Neuron (in vitro differentiated cells): ENCODE measurements around the gene LPCAT1.

Source experiments
- H2AFZ ChIP-seq: one replicate; pipeline ENCODE4 v1.6.1; 2013; ENCODE audit warnings: low read depth, mild to moderate bottlenecking, inconsistent platforms, low read length, moderate library complexity
- H3K27me3 ChIP-seq: one replicate; pipeline ENCODE4 v1.6.1; 2013; ENCODE audit warnings: low read length; ENCODE audit not compliant: insufficient read depth
- H3K36me3 ChIP-seq: one replicate; pipeline ENCODE4 v1.6.1; 2013; ENCODE audit warnings: low read length; ENCODE audit not compliant: insufficient read depth
- H3K4me1 ChIP-seq: one replicate; pipeline ENCODE4 v1.6.1; 2013; ENCODE audit warnings: low read length; ENCODE audit not compliant: insufficient read depth
- H3K4me3 ChIP-seq: 2 replicates; pipeline ENCODE4 v1.5.1; 2013; ENCODE audit warnings: mild to moderate bottlenecking, low read length, moderate library complexity
- H3K9me3 ChIP-seq: one replicate; pipeline ENCODE4 v1.6.1; 2013; ENCODE audit warnings: low read length

The LPCAT1 gene

DNA sequence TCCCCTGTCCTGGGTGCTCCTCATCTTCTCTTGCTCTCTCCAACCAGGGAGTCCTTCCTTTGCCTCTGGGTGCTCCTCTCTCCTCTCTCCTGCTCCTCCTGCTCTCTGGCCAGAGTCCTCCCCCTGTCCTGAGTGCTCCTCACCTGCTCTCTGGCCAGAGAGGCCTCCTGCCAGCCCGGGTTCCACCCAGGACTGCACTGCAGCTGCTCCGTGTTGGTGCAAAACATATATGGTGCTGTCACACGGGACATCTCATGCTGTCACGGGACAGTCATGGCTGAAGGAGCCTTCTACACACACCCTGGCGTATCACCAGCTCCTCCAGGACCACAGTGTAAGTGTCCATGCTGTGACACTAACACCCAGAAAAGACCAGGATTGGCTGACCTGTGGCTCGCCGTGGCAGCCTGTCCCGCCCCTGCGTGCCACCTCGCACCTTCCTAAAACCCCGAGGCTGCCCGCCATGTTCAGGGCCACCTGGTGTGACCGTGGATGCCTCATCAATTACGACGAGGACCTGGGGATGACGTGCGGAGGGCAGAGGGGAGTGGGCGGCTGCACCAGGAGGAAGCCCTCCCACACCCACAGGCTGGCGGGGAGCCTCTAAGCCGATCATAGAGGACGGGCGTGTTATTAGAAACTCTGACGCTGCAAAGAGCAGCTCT is 50.7 kb downstream of the LPCAT1 start:
- no peaks in the 10 kb centered on the region for H3K27me3 ChIP-seq
- no peak overlapping the region for H2AFZ ChIP-seq
- peaks cover 34% of the 10 kb centered on the region for H3K36me3 ChIP-seq
- no peaks in the 10 kb centered on the region for H3K9me3 ChIP-seq
- peaks cover 9% of the 10 kb centered on the region for H3K4me1 ChIP-seq
- H3K4me3 ChIP-seq: no peak overlapping the region

DNA sequence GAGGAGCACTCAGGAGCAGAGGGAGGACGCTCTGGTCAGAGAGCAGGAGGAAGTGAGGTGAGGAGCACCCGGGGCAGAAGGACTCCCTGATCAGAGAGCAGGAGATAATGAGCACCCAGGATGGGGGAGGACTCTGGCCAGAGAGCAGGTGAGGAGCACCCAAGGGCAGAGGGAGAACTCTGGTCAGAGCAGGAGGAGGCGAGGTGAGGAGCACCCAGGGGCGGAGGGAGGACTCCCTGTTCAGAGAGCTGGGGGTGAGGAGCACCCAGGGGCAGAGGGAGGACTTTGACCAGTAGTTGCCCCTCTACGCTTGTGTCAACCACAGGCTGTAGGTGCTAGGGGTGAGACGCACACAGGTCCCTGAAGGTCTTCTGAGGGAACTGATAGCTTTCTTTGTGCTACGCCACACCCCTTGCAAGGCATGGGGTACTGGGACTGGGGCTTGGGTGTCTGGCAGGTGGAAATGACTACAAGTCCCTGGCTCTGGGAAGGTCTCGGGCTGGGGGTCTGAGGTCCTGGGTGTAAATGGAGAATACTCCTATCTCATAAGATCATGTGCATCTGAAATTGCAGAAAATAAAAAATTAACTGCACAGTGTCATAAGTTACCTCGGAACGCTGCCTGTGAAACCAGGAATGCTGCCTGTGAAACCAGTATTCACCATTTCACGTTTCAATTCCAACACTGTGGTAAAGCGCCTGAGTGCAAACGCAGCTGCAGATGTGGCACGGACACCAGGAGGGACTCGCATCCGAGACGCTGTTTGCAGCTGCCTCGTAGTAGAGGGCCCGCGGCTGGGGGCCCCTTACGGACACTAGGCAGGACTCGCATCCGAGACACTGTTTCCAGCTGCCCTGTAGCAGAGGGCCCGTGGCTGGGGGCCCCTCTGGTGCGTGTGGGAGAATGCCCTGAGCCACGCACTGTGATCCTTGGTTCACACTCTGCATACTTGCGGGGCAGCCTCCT is 51.5 kb downstream of the LPCAT1 start:
- no peak overlapping the region for H2AFZ ChIP-seq
- peaks cover 9% of the 10 kb centered on the region for H3K4me1 ChIP-seq
- H3K36me3 ChIP-seq: peaks cover 31% of the 10 kb centered on the region
- H3K9me3 ChIP-seq: no peaks in the 10 kb centered on the region
- H3K4me3 ChIP-seq: no peak overlapping the region
- H3K27me3 ChIP-seq: no peaks in the 10 kb centered on the region

DNA sequence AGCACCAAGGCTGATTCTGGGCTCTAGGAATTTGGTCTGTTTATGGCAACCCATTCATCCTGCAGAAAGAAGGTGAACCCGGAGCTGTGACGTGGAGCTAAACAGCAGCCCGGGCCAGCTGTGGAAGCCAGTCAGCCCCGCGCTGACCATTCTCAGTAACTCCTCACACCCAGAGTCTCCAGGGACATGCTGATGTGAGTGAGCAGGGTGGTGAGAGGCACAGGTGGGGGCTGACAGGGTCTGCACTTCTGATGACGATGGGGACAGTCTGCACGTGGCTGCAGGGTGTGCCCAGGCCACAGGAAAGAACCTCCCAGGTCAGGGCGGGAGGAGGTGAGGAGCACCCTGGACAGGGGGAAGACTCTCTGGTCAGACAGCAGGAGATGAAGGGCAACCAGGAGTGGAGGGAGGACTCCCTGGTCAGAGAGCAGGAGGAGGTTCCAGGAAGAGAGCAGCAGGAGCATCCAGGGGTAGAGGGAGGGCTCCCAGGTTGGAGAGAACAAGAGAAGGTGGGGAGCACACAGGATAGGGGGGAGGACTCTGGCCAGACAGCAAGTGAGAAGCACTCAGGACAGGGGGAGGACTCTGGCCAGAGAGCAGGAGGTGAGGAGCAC is 52.4 kb downstream of the LPCAT1 start:
- Histone ChIP-seq H3K4me3 (no peak overlapping the region), H3K4me1 (peaks cover 9% of the 10 kb centered on the region), H2AFZ (no peak overlapping the region)

DNA sequence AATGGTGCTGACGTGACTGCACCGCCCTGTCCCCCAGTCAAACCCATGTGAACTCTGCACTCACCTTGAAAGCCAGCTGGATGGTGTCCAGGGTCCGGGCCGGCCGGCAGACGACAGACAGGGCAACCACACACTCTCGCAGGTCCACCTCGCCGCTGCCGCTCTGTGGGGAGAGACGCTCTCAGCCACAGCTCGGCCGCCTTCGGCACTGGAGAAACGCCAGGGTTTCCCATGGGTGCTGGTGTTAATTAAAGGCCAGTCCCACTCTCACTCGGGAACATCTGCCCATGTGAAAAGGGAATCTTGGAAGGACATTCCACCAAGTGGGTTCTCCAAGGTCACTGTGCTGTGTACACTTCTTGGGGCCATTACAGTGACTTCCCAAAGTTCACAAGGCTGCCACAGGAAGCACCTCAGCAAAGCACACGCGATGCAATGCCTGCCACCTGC is 53.0 kb downstream of the LPCAT1 start:
- Histone ChIP-seq H3K4me3 (no peak overlapping the region), H3K36me3 (peaks cover 25% of the 10 kb centered on the region), H2AFZ (no peak overlapping the region), H3K4me1 (peaks cover 9% of the 10 kb centered on the region), H3K27me3 (no peaks in the 10 kb centered on the region), H3K9me3 (no peaks in the 10 kb centered on the region)

More for the DNA sequence above, 52.4 kb downstream of the LPCAT1 start:
- Histone ChIP-seq H3K27me3 (no peaks in the 10 kb centered on the region), H3K36me3 (peaks cover 26% of the 10 kb centered on the region), H3K9me3 (no peaks in the 10 kb centered on the region)

DNA sequence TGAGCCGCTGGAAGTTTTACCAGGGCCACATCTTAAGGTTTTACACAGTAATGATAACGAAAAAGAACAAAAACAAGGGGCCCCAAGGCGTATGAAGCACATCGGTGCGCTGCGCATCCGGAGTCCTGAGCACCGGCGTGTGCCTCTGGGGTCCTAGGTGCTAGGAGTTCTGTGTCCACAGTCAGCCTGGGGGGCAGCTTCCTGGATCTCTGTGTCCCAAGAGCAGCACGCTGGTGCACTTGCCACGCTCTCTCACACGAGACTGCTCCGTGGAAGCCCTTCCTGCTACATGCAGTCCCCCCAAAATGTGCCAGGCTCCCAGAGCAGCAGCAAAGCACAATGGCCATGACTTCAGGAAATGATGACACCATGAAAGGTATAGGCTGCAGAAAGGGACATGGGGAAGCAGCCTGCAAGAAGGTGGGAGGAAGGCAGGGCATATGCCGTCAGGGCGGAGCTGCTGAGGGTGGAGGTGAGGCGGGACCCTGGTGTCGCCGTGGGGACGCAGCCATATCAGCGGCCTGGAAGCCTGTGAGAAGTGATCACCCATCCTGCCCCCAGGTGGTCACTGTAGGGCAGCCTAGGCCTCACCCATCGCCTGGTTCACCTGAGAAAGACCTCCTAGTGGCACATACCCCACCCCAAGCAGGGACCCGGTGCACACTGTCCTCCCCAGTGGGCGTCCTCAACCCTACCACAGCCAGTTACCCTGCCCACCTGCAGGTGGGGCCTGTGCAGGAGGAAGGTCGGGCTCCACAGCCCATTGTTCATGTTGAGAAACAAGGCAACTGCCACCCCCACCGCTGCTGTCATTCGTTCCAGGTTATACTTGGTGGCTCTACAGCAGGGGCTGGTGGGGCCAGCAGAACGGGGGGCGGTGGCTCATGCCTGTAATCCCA is 54.9 kb downstream of the LPCAT1 start:
- no peak overlapping the region for H3K4me3 ChIP-seq
- no peaks in the 10 kb centered on the region for H3K27me3 ChIP-seq
- H2AFZ ChIP-seq: no peak overlapping the region
- H3K4me1 ChIP-seq: peaks cover 9% of the 10 kb centered on the region
- H3K36me3 ChIP-seq: peaks cover 28% of the 10 kb centered on the region
- H3K9me3 ChIP-seq: no peaks in the 10 kb centered on the region

DNA sequence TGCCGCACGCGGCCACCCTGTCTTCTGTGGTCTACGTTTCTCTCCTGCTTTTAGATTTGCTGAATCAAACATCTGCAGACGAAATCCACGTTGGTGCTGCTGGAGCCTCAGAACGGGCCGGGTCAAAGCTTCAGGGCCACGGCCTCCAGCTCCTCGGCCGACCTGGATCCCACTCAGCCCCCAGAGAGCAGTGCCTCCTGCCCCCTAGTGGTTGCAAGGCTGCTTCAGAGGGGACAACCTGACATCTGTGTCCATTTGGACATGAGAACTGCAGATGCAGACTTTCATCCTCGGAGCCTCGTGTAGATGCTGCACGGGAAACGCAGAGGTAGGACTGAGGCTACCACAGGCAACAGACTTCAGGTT is 55.5 kb downstream of the LPCAT1 start:
- Histone ChIP-seq H3K36me3 (peaks cover 26% of the 10 kb centered on the region), H3K4me1 (peaks cover 9% of the 10 kb centered on the region), H3K27me3 (no peaks in the 10 kb centered on the region)

DNA sequence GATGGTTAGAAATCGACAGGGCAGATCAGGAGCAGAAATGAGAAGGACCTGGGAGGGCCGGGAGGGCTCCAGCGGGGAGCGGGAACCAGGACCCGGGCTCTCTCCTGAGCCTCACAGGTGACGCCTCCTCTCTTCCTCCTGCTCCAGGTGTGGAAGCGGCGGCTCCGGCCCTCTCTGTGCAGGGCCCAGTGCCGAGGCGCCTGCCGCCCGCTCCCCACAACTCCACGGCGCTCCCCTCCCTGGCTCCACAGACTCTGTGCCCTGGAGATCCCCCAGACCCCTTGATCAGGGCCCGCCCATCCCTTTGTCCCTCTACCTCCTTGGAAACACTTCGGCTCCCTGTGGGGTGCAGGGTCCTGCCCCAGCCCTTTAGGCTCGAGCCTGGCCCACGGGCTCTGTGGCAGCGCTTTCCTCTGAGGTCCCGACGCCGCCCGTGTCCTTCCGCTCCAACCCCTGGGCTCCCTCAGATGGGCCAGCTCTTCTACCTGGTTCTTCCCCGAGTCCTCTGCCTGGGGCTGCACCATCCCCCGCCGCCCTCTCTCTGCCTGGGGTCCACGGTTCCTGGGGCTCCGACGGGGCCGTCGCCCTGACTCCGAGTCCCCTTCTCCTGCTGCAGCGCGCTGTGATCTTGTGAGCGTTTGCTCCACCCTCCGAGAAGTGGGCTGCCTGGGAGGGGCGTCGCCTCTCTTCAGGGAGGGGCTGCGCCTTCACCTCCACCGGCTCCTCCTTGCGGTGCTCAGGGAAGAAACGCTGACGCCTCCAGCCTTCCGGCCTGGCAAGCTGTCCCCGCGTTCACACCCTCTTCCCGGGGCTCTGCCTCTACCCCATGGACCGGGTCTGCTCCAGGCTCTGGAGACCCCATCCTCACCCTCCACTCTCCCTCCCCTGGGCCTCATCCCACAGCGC is 56.2 kb downstream of the LPCAT1 start:
- Histone ChIP-seq H3K4me3 (no peak overlapping the region), H3K4me1 (peaks cover 14% of the 10 kb centered on the region), H2AFZ (no peak overlapping the region), H3K36me3 (peaks cover 26% of the 10 kb centered on the region), H3K9me3 (no peaks in the 10 kb centered on the region), H3K27me3 (no peaks in the 10 kb centered on the region)

More for the DNA sequence above, 55.5 kb downstream of the LPCAT1 start:
- no peaks in the 10 kb centered on the region for H3K9me3 ChIP-seq
- H3K4me3 ChIP-seq: no peak overlapping the region
- no peak overlapping the region for H2AFZ ChIP-seq

DNA sequence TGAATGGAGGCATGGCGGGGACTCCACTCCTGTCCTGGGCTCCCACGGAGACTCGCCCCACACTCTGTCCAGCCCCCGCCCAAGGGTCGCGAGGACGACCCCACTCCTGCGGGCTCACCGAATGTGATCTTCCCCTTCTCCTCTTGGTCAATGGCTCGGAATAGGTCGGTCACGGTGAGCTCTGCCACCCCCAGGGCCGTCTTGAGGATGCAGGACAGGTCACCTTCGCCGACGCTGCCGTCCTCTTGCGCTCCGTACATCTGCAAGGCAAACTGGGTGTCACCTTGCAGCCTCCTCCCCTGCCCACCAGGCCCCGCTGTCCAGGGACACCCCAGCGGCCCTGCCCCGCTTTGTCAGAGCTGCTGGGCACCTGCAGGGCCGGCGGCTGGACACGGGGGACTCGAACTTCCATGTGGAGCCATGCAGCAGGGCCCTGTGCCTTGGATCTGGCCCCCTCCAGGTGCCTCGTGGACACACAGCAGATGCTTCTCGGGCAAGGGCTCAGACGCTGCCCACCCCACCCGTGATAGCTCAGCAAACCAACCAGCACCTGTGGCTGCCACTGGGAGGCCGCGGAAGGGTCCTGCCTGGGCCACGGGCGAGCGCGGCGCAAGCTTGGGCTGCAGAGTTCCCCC is 57.0 kb downstream of the LPCAT1 start:
- Histone ChIP-seq H3K4me1 (peaks cover 19% of the 10 kb centered on the region), H3K4me3 (no peak overlapping the region), H3K36me3 (peaks cover 33% of the 10 kb centered on the region), H3K27me3 (no peaks in the 10 kb centered on the region), H3K9me3 (no peaks in the 10 kb centered on the region), H2AFZ (no peak overlapping the region)

DNA sequence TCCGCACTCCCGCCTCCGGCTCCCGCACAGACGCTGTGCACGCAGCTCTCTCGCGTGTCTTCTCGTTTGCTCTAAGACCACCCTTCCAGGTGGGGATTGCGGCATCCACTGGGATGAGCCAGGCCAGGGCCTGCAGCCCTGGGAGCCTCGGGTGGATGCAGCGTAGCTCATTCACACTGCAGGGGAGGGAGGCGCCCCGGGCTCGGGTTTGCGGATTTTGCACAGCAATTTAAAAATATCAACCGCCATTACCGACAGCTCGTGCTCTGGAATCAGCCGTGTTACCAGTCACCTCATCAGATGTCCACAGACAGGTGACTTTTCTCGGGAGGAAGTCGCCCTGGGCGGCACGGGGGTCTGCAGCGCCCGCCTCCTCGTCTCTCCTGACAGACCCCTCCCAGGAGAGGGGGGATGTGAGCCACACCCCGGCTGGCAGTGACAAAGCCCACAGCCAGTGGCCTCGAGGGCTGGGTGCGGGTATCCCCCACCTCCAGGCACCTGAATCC is 57.7 kb downstream of the LPCAT1 start:
- H3K36me3 ChIP-seq: peaks cover 33% of the 10 kb centered on the region
- no peaks in the 10 kb centered on the region for H3K27me3 ChIP-seq
- no peak overlapping the region for H3K4me3 ChIP-seq

DNA sequence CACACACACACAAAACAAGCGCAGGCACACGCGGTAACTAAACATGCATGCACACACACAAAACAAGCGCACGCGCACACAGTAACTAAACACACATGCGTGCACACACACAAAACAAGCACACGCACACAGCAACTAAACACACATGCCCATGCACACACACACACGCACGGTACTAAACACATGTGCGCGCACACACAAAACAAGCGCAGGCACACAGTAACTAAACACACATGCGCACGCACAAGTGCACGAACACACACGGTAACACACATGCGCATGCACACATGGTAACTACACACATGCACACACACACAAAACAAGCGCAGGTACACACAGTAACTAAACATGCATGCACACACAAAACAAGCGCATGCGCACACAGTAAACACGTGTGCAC is 58.6 kb downstream of the LPCAT1 start:
- Histone ChIP-seq H3K9me3 (no peaks in the 10 kb centered on the region), H3K4me3 (no peak overlapping the region), H3K4me1 (peaks cover 16% of the 10 kb centered on the region), H3K27me3 (no peaks in the 10 kb centered on the region), H2AFZ (no peak overlapping the region), H3K36me3 (peaks cover 33% of the 10 kb centered on the region)

More for the DNA sequence above, 57.7 kb downstream of the LPCAT1 start:
- Histone ChIP-seq H3K9me3 (no peaks in the 10 kb centered on the region), H2AFZ (no peak overlapping the region), H3K4me1 (peaks cover 19% of the 10 kb centered on the region)

DNA sequence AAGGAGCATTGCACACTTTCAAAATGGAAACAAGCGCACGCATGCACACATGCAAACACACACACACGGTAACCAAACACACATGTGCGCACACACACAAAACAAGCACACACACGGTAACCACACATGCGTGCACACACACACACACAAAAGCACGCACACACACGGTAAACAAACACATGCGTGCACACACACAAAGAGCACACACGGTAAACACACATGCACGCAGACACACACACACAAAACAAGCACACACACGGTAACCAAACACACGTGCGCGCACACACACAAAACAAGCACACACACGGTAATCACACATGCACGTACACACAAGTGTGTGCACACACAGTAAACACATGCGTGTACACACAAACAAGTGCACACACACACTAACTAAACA is 59.2 kb downstream of the LPCAT1 start:
- Histone ChIP-seq H2AFZ (no peak overlapping the region), H3K36me3 (peaks cover 35% of the 10 kb centered on the region), H3K4me1 (peaks cover 10% of the 10 kb centered on the region), H3K27me3 (no peaks in the 10 kb centered on the region), H3K9me3 (no peaks in the 10 kb centered on the region), H3K4me3 (no peak overlapping the region)
